Articular chondrocyte of knee joint (primary cell): ENCODE measurements around the gene ALOX5. TPM values are rescaled to one million over a fixed set of nuclear protein-coding genes. Genes with fewer than 3 reads are reported as not detected.

ENCODE experiments used
- total RNA-seq: library from RNA; depleted of rRNA; stranded (reverse); fragments of >200 nt; gene quantifications from 2 replicates; pipeline ENCODE4 v1.2.3, GENCODE V29; 2012

ALOX5 gene
- total RNA-seq: not detected in 2 replicates

DNA sequence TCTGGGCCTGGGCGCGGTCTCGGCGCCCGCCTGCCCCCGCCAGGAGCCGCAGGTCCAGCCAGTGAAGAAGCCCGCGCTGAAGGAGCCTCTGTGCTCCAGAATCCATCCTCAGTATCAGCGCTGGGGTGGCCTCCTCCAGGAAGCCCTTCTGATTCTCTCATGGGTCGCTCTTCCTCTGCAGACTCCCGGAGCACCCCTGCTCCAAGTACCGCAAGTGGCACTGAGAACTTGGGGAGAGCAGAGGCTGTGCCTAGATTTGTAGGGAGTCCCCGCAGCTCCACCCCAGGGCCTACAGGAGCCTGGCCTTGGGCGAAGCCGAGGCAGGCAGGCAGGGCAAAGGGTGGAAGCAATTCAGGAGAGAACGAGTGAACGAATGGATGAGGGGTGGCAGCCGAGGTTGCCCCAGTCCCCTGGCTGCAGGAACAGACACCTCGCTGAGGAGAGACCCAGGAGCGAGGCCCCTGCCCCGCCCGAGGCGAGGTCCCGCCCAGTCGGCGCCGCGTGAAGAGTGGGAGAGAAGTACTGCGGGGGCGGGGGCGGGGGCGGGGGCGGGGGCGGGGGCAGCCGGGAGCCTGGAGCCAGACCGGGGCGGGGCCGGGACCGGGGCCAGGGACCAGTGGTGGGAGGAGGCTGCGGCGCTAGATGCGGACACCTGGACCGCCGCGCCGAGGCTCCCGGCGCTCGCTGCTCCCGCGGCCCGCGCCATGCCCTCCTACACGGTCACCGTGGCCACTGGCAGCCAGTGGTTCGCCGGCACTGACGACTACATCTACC, at the start of gene ALOX5:
Gene ALOX5, plus strand, starts transcription at position 641 of the 774 bp plus-strand sequence. Its CDS starts 64 bp downstream, at position 705.

Other genes starting within 250 kb of the ALOX5 start
- gene OR13A1, start 58.6 kb upstream of the ALOX5 start, total RNA-seq: not detected in 2 replicates